Osteoblast (primary cell): ENCODE results near the gene MRPL21. TPM values are rescaled to one million over a fixed set of nuclear protein-coding genes. Genes with fewer than 3 reads are reported as not detected.

Experiments
- DNase-seq: peaks from one replicate; pipeline ENCODE4 v3.0.0; 2011; ENCODE audit warnings: low spot score, mixed read lengths; ENCODE audit not compliant: insufficient read length; ENCODE audit errors: missing footprints
- H2AFZ ChIP-seq: 2 replicates; pipeline ENCODE4 v1.6.0; 2011; ENCODE audit warnings: mild to moderate bottlenecking, low read length
- H3K27ac ChIP-seq: 2 replicates; pipeline ENCODE4 v1.5.1; 2011; ENCODE audit warnings: mild to moderate bottlenecking, low read depth, low read length, moderate library complexity
- H3K27me3 ChIP-seq: 2 replicates; pipeline ENCODE4 v1.6.0; 2012; ENCODE audit warnings: mild to moderate bottlenecking, control low read depth, inconsistent platforms, low read length, moderate library complexity; ENCODE audit not compliant: insufficient read depth
- H3K36me3 ChIP-seq: 2 replicates; pipeline ENCODE4 v1.5.1; 2011; ENCODE audit warnings: mild to moderate bottlenecking, low read length, control low read depth, moderate library complexity; ENCODE audit not compliant: insufficient read depth
- H3K4me1 ChIP-seq: 2 replicates; pipeline ENCODE4 v1.5.1; 2011; ENCODE audit warnings: mild to moderate bottlenecking, low read length, control low read depth, moderate library complexity; ENCODE audit not compliant: insufficient read depth
- H3K4me2 ChIP-seq: 2 replicates; pipeline ENCODE4 v1.6.0; 2011; ENCODE audit warnings: mild to moderate bottlenecking, low read length; ENCODE audit not compliant: insufficient read depth
- H3K4me3 ChIP-seq: fragments of 200-600 bp; sonication (generic); 3 replicates; pipeline ENCODE4 v1.5.1; 2012; ENCODE audit warnings: mild to moderate bottlenecking, low read length, inconsistent platforms; ENCODE audit not compliant: insufficient read depth
- H3K79me2 ChIP-seq: 2 replicates; pipeline ENCODE4 v1.6.0; 2012; ENCODE audit warnings: mild to moderate bottlenecking, low read length, control low read depth, inconsistent platforms; ENCODE audit not compliant: insufficient read depth
- H3K9me3 ChIP-seq: 2 replicates; pipeline ENCODE4 v1.5.1; 2011; ENCODE audit warnings: low read depth, low read length, control low read depth
- H4K20me1 ChIP-seq: 2 replicates; pipeline ENCODE4 v1.6.0; 2012; ENCODE audit warnings: mild to moderate bottlenecking, low read length, control low read depth; ENCODE audit not compliant: insufficient read depth
- CTCF ChIP-seq: IDR thresholded peaks from 2 replicates; pipeline ENCODE4 v1.5.1; 2011; ENCODE audit warnings: mild to moderate bottlenecking, low read depth, low read length, moderate library complexity; ENCODE audit errors: extremely low read depth
- total RNA-seq: library from RNA; depleted of rRNA; stranded (reverse); fragments of >200 nt; gene quantifications from 2 replicates; pipeline ENCODE4 v1.2.3, GENCODE V29; 2012

Gene MRPL21
- total RNA-seq, 1 donor: 51.0 TPM

- no peak overlapping the region for H3K27ac ChIP-seq
- no peak for DNase-seq
Measured at GRCh38 chr11:68948496-68948895, 44.9 kb upstream of the MRPL21 start.

GRCh38 chr11:68947151-68947550 lies 43.5 kb upstream of the MRPL21 start:
- H3K4me3 ChIP-seq: no peak overlapping the region
- DNase-seq: no peak
- no peaks in the 10 kb centered on the region for H4K20me1 ChIP-seq
- peak overlapping the region; percentile 81 for H3K27ac ChIP-seq
- H3K27me3 ChIP-seq: no peaks in the 10 kb centered on the region
- no peaks in the 10 kb centered on the region for H3K9me3 ChIP-seq
- peaks cover 23% of the 10 kb centered on the region for H3K4me1 ChIP-seq
- H3K36me3 ChIP-seq: no peaks in the 10 kb centered on the region
- no peak overlapping the region for H2AFZ ChIP-seq
- TF ChIP-seq CTCF: no peak
- H3K4me2 ChIP-seq: no peak overlapping the region
- H3K79me2 ChIP-seq: no peaks in the 10 kb centered on the region

More at GRCh38 chr11:68948496-68948895, 44.9 kb upstream of the MRPL21 start:
- TF ChIP-seq CTCF: no peak
- H3K79me2 ChIP-seq: no peaks in the 10 kb centered on the region
- H4K20me1 ChIP-seq: no peaks in the 10 kb centered on the region
- no peaks in the 10 kb centered on the region for H3K27me3 ChIP-seq
- no peaks in the 10 kb centered on the region for H3K9me3 ChIP-seq
- peaks cover 15% of the 10 kb centered on the region for H3K4me1 ChIP-seq
- H3K4me2 ChIP-seq: no peak overlapping the region
- no peak overlapping the region for H2AFZ ChIP-seq
- no peaks in the 10 kb centered on the region for H3K36me3 ChIP-seq
- no peak overlapping the region for H3K4me3 ChIP-seq

- peak overlapping the region; percentile 81 for H3K27ac ChIP-seq
- peak overlapping the region; percentile 64 for H3K4me2 ChIP-seq
- H3K27me3 ChIP-seq: no peaks in the 10 kb centered on the region
- peaks cover 23% of the 10 kb centered on the region for H3K4me1 ChIP-seq
- no peaks in the 10 kb centered on the region for H3K9me3 ChIP-seq
- DNase-seq: peak; percentile 97
- peak overlapping the region; percentile 1 for H3K4me3 ChIP-seq
- H4K20me1 ChIP-seq: no peaks in the 10 kb centered on the region
- no peaks in the 10 kb centered on the region for H3K79me2 ChIP-seq
- H3K36me3 ChIP-seq: no peaks in the 10 kb centered on the region
- H2AFZ ChIP-seq: no peak overlapping the region
- no peak for TF ChIP-seq CTCF
Measured at GRCh38 chr11:68946416-68947090, 42.9 kb upstream of the MRPL21 start.

GRCh38 chr11:68942751-68943271 lies 39.2 kb upstream of the MRPL21 start:
- Histone ChIP-seq H2AFZ (no peak overlapping the region), H3K4me2 (no peak overlapping the region), H3K27me3 (no peaks in the 10 kb centered on the region), H3K4me3 (no peak overlapping the region), H3K4me1 (peaks cover 23% of the 10 kb centered on the region), H3K79me2 (no peaks in the 10 kb centered on the region), H4K20me1 (no peaks in the 10 kb centered on the region), H3K9me3 (no peaks in the 10 kb centered on the region), H3K36me3 (peaks cover 11% of the 10 kb centered on the region), H3K27ac (peak overlapping the region; percentile 14)
- DNase-seq: peak; percentile 85
- TF ChIP-seq CTCF: no peak
